ENCODE results near the gene IGFL4. TPM values are rescaled to one million over a fixed set of nuclear protein-coding genes. Genes with fewer than 3 reads are reported as not detected.

IGFL4 gene
- total and polyA plus RNA-seq, 2 donors from 2014 or later = not detected

- H3K36me3 ChIP-seq (ENCODE audit: control insufficient read depth in 2 of 3, insufficient read depth in 3 of 3, low read length in 3 of 3) = no peaks in the 10 kb centered on the region
- no peaks in the 10 kb centered on the region for H3K4me1 ChIP-seq (ENCODE audit: control insufficient read depth in 2 of 3, insufficient read depth in 2 of 3, low read depth in 1 of 3, low read length in 3 of 3)
- no peak for TF ChIP-seq CTCF (IDR thresholded peaks at IDR 0.05; ENCODE audit: borderline replicate concordance, extremely low read depth, insufficient read depth)
- intact Hi-C loops (cut with DNase I) = loop anchor here (10.0 kb wide), 1 partner anchor 239 kb away; no protein-coding TSS in a partner anchor
- no peaks in the 10 kb centered on the region for H3K27me3 ChIP-seq (ENCODE audit: control insufficient read depth, insufficient read depth, low read length)
- DNase-seq = no peak
- H3K27ac ChIP-seq (ENCODE audit: low read depth in 2 of 2, low read length in 2 of 2) = no peak overlapping the region
- no peaks in the 10 kb centered on the region for H3K9me3 ChIP-seq (ENCODE audit: control insufficient read depth in 2 of 3, insufficient read depth in 1 of 3, low read length in 3 of 3)
- no peak for FAIRE-seq
- H3K4me3 ChIP-seq (ENCODE audit: low read length in 3 of 3) = no peak overlapping the region
- no peak overlapping the region for H3K9ac ChIP-seq (ENCODE audit: low read length in 3 of 3)
These were observed 15.0 kb downstream of the IGFL4 start for GRCh38 chr19:46025835-46026234.

- intact Hi-C loops (cut with DNase I) = loop anchor here (10.0 kb wide), 1 partner anchor 241 kb away; no protein-coding TSS in a partner anchor
- no peak for FAIRE-seq
- Histone ChIP-seq H3K9ac (ENCODE audit: low read length in 3 of 3) (no peak overlapping the region), H3K9me3 (ENCODE audit: control insufficient read depth in 2 of 3, insufficient read depth in 1 of 3, low read length in 3 of 3) (no peaks in the 10 kb centered on the region), H3K27me3 (ENCODE audit: control insufficient read depth, insufficient read depth, low read length) (no peaks in the 10 kb centered on the region), H3K4me1 (ENCODE audit: control insufficient read depth in 2 of 3, insufficient read depth in 2 of 3, low read depth in 1 of 3, low read length in 3 of 3) (no peaks in the 10 kb centered on the region), H3K27ac (ENCODE audit: low read depth in 2 of 2, low read length in 2 of 2) (no peak overlapping the region), H3K36me3 (ENCODE audit: control insufficient read depth in 2 of 3, insufficient read depth in 3 of 3, low read length in 3 of 3) (no peaks in the 10 kb centered on the region), H3K4me3 (ENCODE audit: low read length in 3 of 3) (no peak overlapping the region)
- DNase-seq = peak in 1 of 5 donors; percentile 26
- no peak for TF ChIP-seq CTCF (IDR thresholded peaks at IDR 0.05; ENCODE audit: borderline replicate concordance, extremely low read depth, insufficient read depth)
These were observed 17.5 kb downstream of the IGFL4 start for GRCh38 chr19:46023311-46023779.

- DNase-seq (peak in 1 of 5 donors; percentile 38), FAIRE-seq (no peak)
- H3K27ac ChIP-seq (ENCODE audit: low read depth in 2 of 2, low read length in 2 of 2) = no peak within 1 kb of the TSS
- H3K4me1 ChIP-seq (ENCODE audit: control insufficient read depth in 2 of 3, insufficient read depth in 2 of 3, low read depth in 1 of 3, low read length in 3 of 3) = no peaks in the 10 kb centered on the region
- intact Hi-C loops (cut with DNase I) = loop anchor here (10.0 kb wide), 1 partner anchor 242 kb away; no protein-coding TSS in a partner anchor
- TF ChIP-seq CTCF (IDR thresholded peaks at IDR 0.05; ENCODE audit: borderline replicate concordance, extremely low read depth, insufficient read depth) = no peak
- no peak within 1 kb of the TSS for H3K4me3 ChIP-seq (ENCODE audit: low read length in 3 of 3)
- no peaks in the 10 kb centered on the region for H3K27me3 ChIP-seq (ENCODE audit: control insufficient read depth, insufficient read depth, low read length)
- H3K36me3 ChIP-seq (ENCODE audit: control insufficient read depth in 2 of 3, insufficient read depth in 3 of 3, low read length in 3 of 3) = no peaks in the 10 kb centered on the region
- no peak within 1 kb of the TSS for H3K9ac ChIP-seq (ENCODE audit: low read length in 3 of 3)
- no peaks in the 10 kb centered on the region for H3K9me3 ChIP-seq (ENCODE audit: control insufficient read depth in 2 of 3, insufficient read depth in 1 of 3, low read length in 3 of 3)
These were observed 18.1 kb downstream of the IGFL4 start, which contains the start of gene PGLYRP1 for GRCh38 chr19:46022431-46023310. Gene PGLYRP1, minus strand, starts transcription at chr19:46023053. Its CDS starts 32 bp downstream, at chr19:46023021.
